Transverse colon (tissue), 4 donors: Measurements from ENCODE around the gene IMMP2L.

Experiments used
- EP300 ChIP-seq: sonication (generic); formaldehyde crosslinking; IDR thresholded peaks from one replicate; pipeline ENCODE4 v1.6.1; 2017; ENCODE audit warnings: antibody characterized with exemption, low read depth
- POLR2A ChIP-seq: fragments of 450-650 bp; IDR thresholded peaks from one replicate; pipeline ENCODE4 v1.6.1; 2016; ENCODE audit warnings: antibody characterized with exemption, mild to moderate bottlenecking, moderate library complexity
- POLR2AphosphoS5 ChIP-seq, 3 donors: sonication (generic); formaldehyde crosslinking; IDR thresholded peaks; one replicate each; pipeline ENCODE4 v1.6.1; 2016; ENCODE audit warnings: antibody characterized with exemption in 3 of 3
- TF ChIP-seq, protein P1 (sequence below), 5 experiments: fragments of 200-600 bp in 3 of 5; fragments of 450-650 bp in 2 of 5; sonication (generic) in 3 of 5; IDR thresholded peaks; 1 replicate in 2 of 5; 2 replicates in 3 of 5; pipeline ENCODE4 v1.5.1; 2016 to 2017; ENCODE audit warnings: antibody characterized with exemption in 5 of 5, inconsistent platforms in 3 of 5, mild to moderate bottlenecking in 2 of 5, moderate library complexity in 1 of 5

DNA sequence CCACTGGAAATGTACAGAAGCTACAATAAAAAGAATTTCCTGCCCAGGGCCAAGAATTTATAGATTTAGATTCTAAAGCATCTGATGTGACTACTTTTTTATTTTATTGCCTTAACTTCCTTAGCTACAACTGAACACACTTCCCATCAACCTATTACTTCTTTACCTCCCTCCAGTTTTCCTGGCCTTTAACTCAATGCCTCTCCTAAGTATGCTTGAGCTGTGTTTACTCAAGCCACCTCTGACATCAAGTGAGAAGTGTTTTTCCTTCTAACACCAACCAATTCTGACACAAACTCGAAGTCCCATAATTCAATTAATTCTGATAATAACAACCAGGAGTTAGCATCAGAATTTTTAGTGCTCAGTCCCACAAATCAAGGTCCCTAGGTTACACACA, 170.0 kb downstream of the IMMP2L start:
- no peak for TF ChIP-seq POLR2A
- TF ChIP-seq, protein P1, sequence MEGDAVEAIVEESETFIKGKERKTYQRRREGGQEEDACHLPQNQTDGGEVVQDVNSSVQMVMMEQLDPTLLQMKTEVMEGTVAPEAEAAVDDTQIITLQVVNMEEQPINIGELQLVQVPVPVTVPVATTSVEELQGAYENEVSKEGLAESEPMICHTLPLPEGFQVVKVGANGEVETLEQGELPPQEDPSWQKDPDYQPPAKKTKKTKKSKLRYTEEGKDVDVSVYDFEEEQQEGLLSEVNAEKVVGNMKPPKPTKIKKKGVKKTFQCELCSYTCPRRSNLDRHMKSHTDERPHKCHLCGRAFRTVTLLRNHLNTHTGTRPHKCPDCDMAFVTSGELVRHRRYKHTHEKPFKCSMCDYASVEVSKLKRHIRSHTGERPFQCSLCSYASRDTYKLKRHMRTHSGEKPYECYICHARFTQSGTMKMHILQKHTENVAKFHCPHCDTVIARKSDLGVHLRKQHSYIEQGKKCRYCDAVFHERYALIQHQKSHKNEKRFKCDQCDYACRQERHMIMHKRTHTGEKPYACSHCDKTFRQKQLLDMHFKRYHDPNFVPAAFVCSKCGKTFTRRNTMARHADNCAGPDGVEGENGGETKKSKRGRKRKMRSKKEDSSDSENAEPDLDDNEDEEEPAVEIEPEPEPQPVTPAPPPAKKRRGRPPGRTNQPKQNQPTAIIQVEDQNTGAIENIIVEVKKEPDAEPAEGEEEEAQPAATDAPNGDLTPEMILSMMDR (IDR thresholded peaks at IDR 0.05): no peak
- no peak for TF ChIP-seq EP300
- TF ChIP-seq POLR2AphosphoS5 (IDR thresholded peaks at IDR 0.05): no peak
